GM12878 (cell line): ENCODE results near the gene ASCC3. TPM values are rescaled to one million over a fixed set of nuclear protein-coding genes. Genes with fewer than 3 reads are reported as not detected.

Source experiments
- ATAC-seq: fragments of 200-7000 bp; cut with Tn5 transposase; 3 replicates; pipeline ENCODE4 v1.9.1; 2020; ENCODE audit warnings: mild to moderate bottlenecking, moderate library complexity
- BruUV-seq: library from RNA; stranded (reverse); fragments of 400-500 nt; replicated peaks from 2 replicates; lab custom pipeline; 2021; lab: Mats Ljungman, UMichigan
- CTCF ChIA-PET: fragments of 300-600 bp; sonication (Branson Sonifier 250); formaldehyde crosslinking; extraction: SDS; loops from one replicate; lab custom pipeline; 2021; ENCODE audit warnings: inconsistent platforms; lab: Yijun Ruan, JAX
- POLR2A ChIA-PET: fragments of 350-600 bp; formaldehyde crosslinking; extraction: SDS; loops from one replicate; lab custom pipeline; 2021; ENCODE audit warnings: inconsistent platforms; lab: Charles Lee
- RAD21 ChIA-PET: fragments of 300-600 bp; sonication (Branson Sonifier 250); formaldehyde crosslinking; loops from one replicate; lab custom pipeline; 2023; ENCODE audit warnings: antibody characterized with exemption; ENCODE audit not compliant: unreplicated experiment; lab: Charles Lee
- SMC1A ChIA-PET: fragments of 300-600 bp; sonication (Branson Sonifier 250); formaldehyde crosslinking; loops from one replicate; lab custom pipeline; 2023; ENCODE audit not compliant: unreplicated experiment, uncharacterized antibody; lab: Charles Lee
- DNase-seq: peaks from one replicate; pipeline ENCODE4 v3.0.0-alpha.2; 2011; ENCODE audit warnings: low read depth, low spot score
- FAIRE-seq: peaks from 3 replicates; lab custom pipeline; 2011; peaks lifted over from hg19 to GRCh38; lab: Jason Lieb, UNC
- H2AFZ ChIP-seq: 2 replicates; pipeline ENCODE4 v1.6.0; 2011; ENCODE audit warnings: low read depth, low read length, control low read depth; ENCODE audit not compliant: control insufficient read depth
- H3K27ac ChIP-seq: 2 replicates; pipeline ENCODE4 v1.5.1; 2011; ENCODE audit warnings: control low read depth; ENCODE audit not compliant: control insufficient read depth, insufficient read depth
- H3K27me3 ChIP-seq, 2 experiments: replicated peaks in 1 of 2; 2 replicates each; pipeline versions ENCODE4 v1.6.0 to v1.6.1; 2011; ENCODE audit warnings: low read length in 1 of 2; ENCODE audit not compliant: control insufficient read depth in 2 of 2, insufficient read depth in 2 of 2
- H3K36me3 ChIP-seq, 2 experiments: 2 replicates each; pipeline ENCODE4 v1.5.1; 2011; ENCODE audit warnings: low read length in 1 of 2; ENCODE audit not compliant: control insufficient read depth in 2 of 2, insufficient read depth in 2 of 2
- H3K4me1 ChIP-seq: 2 replicates; pipeline ENCODE4 v1.6.1; 2011; ENCODE audit warnings: mild to moderate bottlenecking, low read length, moderate library complexity, mixed read lengths; ENCODE audit not compliant: control insufficient read depth, insufficient read depth
- H3K4me2 ChIP-seq: 2 replicates; pipeline ENCODE4 v1.6.0; 2011; ENCODE audit warnings: control low read depth; ENCODE audit not compliant: control insufficient read depth, insufficient read depth
- H3K4me3 ChIP-seq: fragments of 200-600 bp; sonication (generic); 2 replicates; pipeline ENCODE4 v1.5.1; 2016
- H3K79me2 ChIP-seq: 2 replicates; pipeline ENCODE4 v1.6.0; 2011; ENCODE audit warnings: low read length; ENCODE audit not compliant: control insufficient read depth, insufficient read depth
- H3K9ac ChIP-seq: 2 replicates; pipeline ENCODE4 v1.8.0; 2011; ENCODE audit warnings: low read length, control low read depth, mixed read lengths; ENCODE audit not compliant: control insufficient read depth, insufficient read depth
- H3K9me3 ChIP-seq: replicated peaks from 3 replicates; pipeline ENCODE4 v1.5.1; 2011; ENCODE audit warnings: mild to moderate bottlenecking, low read length; ENCODE audit not compliant: control insufficient read depth, insufficient read depth
- H4K20me1 ChIP-seq: 2 replicates; pipeline ENCODE4 v1.6.0; 2011; ENCODE audit not compliant: control insufficient read depth, insufficient read depth
- CHD4 ChIP-seq: fragments of 200-600 bp; sonication (generic); IDR thresholded peaks from 2 replicates; pipeline ENCODE4 v1.6.1; 2016; ENCODE audit warnings: mild to moderate bottlenecking
- DPF2 ChIP-seq: fragments of 450-650 bp; IDR thresholded peaks from 2 replicates; pipeline ENCODE4 v1.6.1; 2017; ENCODE audit warnings: mild to moderate bottlenecking
- EGR1 ChIP-seq, 2 experiments: IDR thresholded peaks; 1 replicate in 1 of 2; 2 replicates in 1 of 2; pipeline ENCODE4 v1.6.1; 2011 to 2012; ENCODE audit warnings: low read depth in 2 of 2, low read length in 2 of 2, borderline replicate concordance in 1 of 2, mild to moderate bottlenecking in 1 of 2, moderate library complexity in 1 of 2
- ELK1 ChIP-seq: IDR thresholded peaks from 2 replicates; pipeline ENCODE4 v1.6.1; 2012; ENCODE audit warnings: low read depth, low read length, improper control_type of control experiment
- KLF5 ChIP-seq: fragments of 450-650 bp; IDR thresholded peaks from 2 replicates; pipeline ENCODE4 v1.6.1; 2014; ENCODE audit warnings: mild to moderate bottlenecking; ENCODE audit not compliant: partially characterized antibody
- MAX ChIP-seq: IDR thresholded peaks from 2 replicates; pipeline ENCODE4 v1.6.1; 2012; ENCODE audit warnings: low read depth, low read length, improper control_type of control experiment
- NFYA ChIP-seq: IDR thresholded peaks from 2 replicates; pipeline ENCODE4 v1.6.1; 2011; ENCODE audit warnings: low read depth, mild to moderate bottlenecking, low read length, improper control_type of control experiment, borderline replicate concordance
- PAX8 ChIP-seq: fragments of 450-650 bp; IDR thresholded peaks from 2 replicates; pipeline ENCODE4 v1.6.1; 2017; ENCODE audit warnings: mild to moderate bottlenecking, moderate library complexity
- RAD51 ChIP-seq: fragments of 450-650 bp; IDR thresholded peaks from 2 replicates; pipeline ENCODE4 v1.6.1; 2016; ENCODE audit warnings: moderate library complexity, mild to moderate bottlenecking, inconsistent platforms
- SRF ChIP-seq, 2 experiments: IDR thresholded peaks; 2 replicates each; pipeline ENCODE4 v1.6.1; 2011; ENCODE audit warnings: low read depth in 2 of 2, low read length in 2 of 2, mild to moderate bottlenecking in 1 of 2, moderate library complexity in 1 of 2
- TCF12 ChIP-seq: IDR thresholded peaks from 2 replicates; pipeline ENCODE4 v1.6.1; 2011; ENCODE audit warnings: low read depth, mild to moderate bottlenecking, low read length
- ZBTB11 ChIP-seq: fragments of 450-650 bp; formaldehyde crosslinking; IDR thresholded peaks from 2 replicates; pipeline ENCODE4 v1.5.0; 2022; ENCODE audit warnings: mild to moderate bottlenecking, missing genetic modification characterization
- ZNF217 ChIP-seq: fragments of 450-650 bp; IDR thresholded peaks from 2 replicates; pipeline ENCODE4 v1.6.1; 2017; ENCODE audit warnings: antibody characterized with exemption, mild to moderate bottlenecking
- whole genome bisulfite sequencing: methylation state at CpG from one replicate; pipeline ENCODE4 v1.1.6; 2016; ENCODE audit warnings: low lambda C conversion rate; ENCODE audit not compliant: insufficient replicate concordance, insufficient coverage; ENCODE audit errors: missing lambda C conversion rate; 5-methylcytosine and 5-hydroxymethylcytosine counted together
- in situ Hi-C: fragments of 300-500 bp; cut with MboI; formaldehyde crosslinking; loops from 9 replicates; pipeline ENCODE4 v1.14.3; 2018; ENCODE audit warnings: mixed read lengths
- intact Hi-C: fragments of 100-400 bp; cut with micrococcal nuclease; formaldehyde crosslinking; loops from one replicate; pipeline ENCODE4 v1.14.2; 2022; ENCODE audit not compliant: unreplicated experiment
- polyA plus RNA-seq, 11 experiments: library from polyadenylated mRNA; depleted of rRNA in 4 of 11; unstranded in 6 of 11; stranded (reverse) in 5 of 11; fragments of >200 nt; fragmentation: Nextera tagmentation in 4 of 11; fragmentation: Illumina TruSeq in 1 of 11; extraction: Ambion mirVana in 4 of 11; extraction: Trizol in 1 of 11; gene quantifications; 1 replicate in 1 of 11; 2 replicates in 10 of 11; pipeline versions ENCODE4 v1.2.1 to v1.2.3, GENCODE V29; 2011 to 2016; ENCODE audit warnings: inconsistent platforms in 2 of 11, missing spikeins in 2 of 11, low read depth in 1 of 11
- total RNA-seq, 4 experiments: library from RNA; depleted of rRNA in 3 of 4; stranded (reverse); fragments of >200 nt in 3 of 4; fragmentation: Illumina TruSeq in 1 of 4; extraction: Trizol in 1 of 4; gene quantifications; 2 replicates each; pipeline versions ENCODE4 v1.2.1 to v1.2.3, GENCODE V29; 2013 to 2021

The ASCC3 gene
- total and polyA plus RNA-seq, 10 of the 15 experiments (the other 5 are each of a cell fraction or from before 2014, with no cell fraction given): 19.9 to 76.2 (median 55.9) TPM

GRCh38 chr6:100745419-100746041, 135.6 kb downstream of the ASCC3 start:
- ChIA-PET SMC1A (interaction anchor here (1.1 kb wide), 1 partner anchor 81 kb away, joined by 3 read pairs; no protein-coding TSS in a partner anchor), RAD21 (no interaction called here), CTCF (no interaction called here), POLR2A (no interaction called here)
- no peak overlapping the region for H3K27ac ChIP-seq
- in situ Hi-C loops (no loop called here), intact Hi-C loops (no loop called here)
- DNase-seq (no peak), FAIRE-seq (no peak), ATAC-seq (no peak)
- H3K9ac ChIP-seq: no peak overlapping the region
- no peak overlapping the region for H3K4me3 ChIP-seq
- 97% methylated on average over 5 of the region's 5 CpGs for WGBS
- H4K20me1 ChIP-seq: no peaks in the 10 kb centered on the region
- peaks cover 7 to 10% of the 10 kb centered on the region in 2 experiments for H3K36me3 ChIP-seq
- no peaks in the 10 kb centered on the region; the same call in 2 of the 3 replicates for H3K9me3 ChIP-seq
- TF ChIP-seq MAX (no peak), RAD51 (no peak), ZNF217 (no peak), EGR1 (IDR thresholded peaks at IDR 0.05; ENCODE audit: borderline replicate concordance in 1 of 2, low read depth in 2 of 2, low read length in 2 of 2) (no peak), DPF2 (no peak), SRF (IDR thresholded peaks at IDR 0.05; ENCODE audit: low read depth in 2 of 2, low read length in 2 of 2) (no peak), PAX8 (no peak), NFYA (no peak)
- no peaks in the 10 kb centered on the region for H3K27me3 ChIP-seq
- no peak overlapping the region for H3K4me2 ChIP-seq
- no TSS peak for BruUV-seq
- no peak overlapping the region for H2AFZ ChIP-seq
- no peaks in the 10 kb centered on the region for H3K79me2 ChIP-seq
- no peaks in the 10 kb centered on the region for H3K4me1 ChIP-seq

GRCh38 chr6:100740439-100740838, 140.7 kb downstream of the ASCC3 start:
- no peak overlapping the region for H3K9ac ChIP-seq
- H3K36me3 ChIP-seq: peaks cover 7 to 8% of the 10 kb centered on the region in 2 experiments
- ATAC-seq (no peak), FAIRE-seq (no peak), DNase-seq (no peak)
- no peaks in the 10 kb centered on the region for H3K4me1 ChIP-seq
- H3K4me2 ChIP-seq: no peak overlapping the region
- H3K27ac ChIP-seq: no peak overlapping the region
- H3K79me2 ChIP-seq: no peaks in the 10 kb centered on the region
- POLR2A ChIA-PET: no interaction called here
- no peaks in the 10 kb centered on the region for H3K27me3 ChIP-seq
- CTCF ChIA-PET: no interaction called here
- H2AFZ ChIP-seq: no peak overlapping the region
- BruUV-seq: no TSS peak
- intact Hi-C loops: no loop called here
- RAD21 ChIA-PET: no interaction called here
- in situ Hi-C loops: no loop called here
- H3K4me3 ChIP-seq: no peak overlapping the region
- SMC1A ChIA-PET: no interaction called here
- no peaks in the 10 kb centered on the region for H4K20me1 ChIP-seq
- H3K9me3 ChIP-seq: no peaks in the 10 kb centered on the region; the same call in 2 of the 3 replicates
- TF ChIP-seq ELK1 (no peak), KLF5 (no peak), TCF12 (no peak), ZBTB11 (CRISPR knock-in tag) (no peak), CHD4 (no peak)
